ENCODE data around the gene TMEM63A. TPM values are rescaled to one million over a fixed set of nuclear protein-coding genes. Genes with fewer than 3 reads are reported as not detected.

The TMEM63A gene
- total and polyA plus RNA-seq, 10 donors = 15.0 to 143 (median 109) TPM

GRCh38 chr1:225908013-225908640 is 25.9 kb upstream of the TMEM63A start:
- H3K4me1 ChIP-seq = peaks cover 0 to 26% (median 16%) of the 10 kb centered on the region in 6 donors
- no peaks in the 10 kb centered on the region for H3K9me3 ChIP-seq
- peak; percentile 38 for DNase-seq
- WGBS, 5 donors = 84 to 93% (median 86%) methylated on average over 5 of the region's 5 CpGs
- H3K4me3 ChIP-seq = no peak overlapping the region
- intact Hi-C loops (cut with DNase I; ENCODE audit: low total_unique reads) = loop anchor here (10.0 kb wide), 1 partner anchor 63 kb away; no protein-coding TSS in a partner anchor
- peaks cover 0 to 7% (median 0%) of the 10 kb centered on the region in 6 donors for H3K36me3 ChIP-seq
- H3K27ac ChIP-seq = no peak overlapping the region
- no peaks in the 10 kb centered on the region for H3K27me3 ChIP-seq (replicated peaks in 1 of 7)
- TF ChIP-seq CTCF (IDR thresholded peaks at IDR 0.05 in 8 of 11, conservative IDR thresholded peaks at IDR 0.05 in 3 of 11) = no peak
- no peak for TF ChIP-seq POLR2A (IDR thresholded peaks at IDR 0.05)
- no peak for TF ChIP-seq POLR2AphosphoS5 (IDR thresholded peaks at IDR 0.05)

DNA sequence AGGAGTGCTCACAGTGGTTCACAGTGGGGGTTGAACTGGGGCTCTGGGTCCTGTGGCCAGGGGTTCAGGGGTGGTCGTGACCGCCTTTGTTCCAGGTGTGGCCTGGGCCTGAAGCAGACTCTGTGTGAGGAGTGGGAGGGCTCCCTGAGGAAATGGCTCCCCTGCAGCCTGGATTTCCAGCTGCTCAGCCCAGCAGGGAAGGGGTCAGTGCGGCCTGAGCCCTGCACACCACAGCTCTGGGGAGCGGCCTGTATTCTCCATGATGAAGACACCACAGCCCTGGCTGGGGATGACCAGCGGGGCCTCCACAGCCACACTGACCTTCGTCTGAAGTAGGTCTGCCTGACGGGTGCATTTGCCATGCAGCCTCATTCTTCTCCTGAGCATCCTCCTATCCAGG is 25.2 kb upstream of the TMEM63A start:
- Histone ChIP-seq H3K27me3 (replicated peaks in 1 of 7) (no peaks in the 10 kb centered on the region), H3K4me3 (no peak overlapping the region), H3K27ac (no peak overlapping the region), H3K36me3 (peaks cover 0 to under 1% (median 0%) of the 10 kb centered on the region in 6 donors), H3K9me3 (no peaks in the 10 kb centered on the region), H3K4me1 (peaks cover 0 to 26% (median 16%) of the 10 kb centered on the region in 6 donors)
- WGBS, 5 donors = 88 to 99% (median 95%) methylated on average over 5 to 7 of the region's 7 CpGs
- DNase-seq = peak; percentile 65
- intact Hi-C loops (cut with DNase I; ENCODE audit: low total_unique reads) = loop anchor here (10.0 kb wide), 1 partner anchor 63 kb away; no protein-coding TSS in a partner anchor
- no peak for TF ChIP-seq CTCF (IDR thresholded peaks at IDR 0.05 in 8 of 11, conservative IDR thresholded peaks at IDR 0.05 in 3 of 11)
- TF ChIP-seq POLR2AphosphoS5 (IDR thresholded peaks at IDR 0.05) = no peak
- TF ChIP-seq POLR2A (IDR thresholded peaks at IDR 0.05) = no peak

GRCh38 chr1:225906467-225906866 is 24.3 kb upstream of the TMEM63A start:
- intact Hi-C loops (cut with DNase I; ENCODE audit: low total_unique reads) = loop anchor here (10.0 kb wide), 1 partner anchor 62 kb away; no protein-coding TSS in a partner anchor
- no peaks in the 10 kb centered on the region for H3K27me3 ChIP-seq (replicated peaks in 1 of 7)
- no peak for TF ChIP-seq POLR2AphosphoS5 (IDR thresholded peaks at IDR 0.05)
- TF ChIP-seq POLR2A (IDR thresholded peaks at IDR 0.05) = no peak
- no peak for TF ChIP-seq CTCF (IDR thresholded peaks at IDR 0.05 in 8 of 11, conservative IDR thresholded peaks at IDR 0.05 in 3 of 11)
- peaks cover 0 to 21% (median 12%) of the 10 kb centered on the region in 6 donors for H3K4me1 ChIP-seq
- 85 to 98% (median 91%) methylated on average over 6 of the region's 6 CpGs for WGBS, 5 donors
- H3K9me3 ChIP-seq = no peaks in the 10 kb centered on the region
- no peak overlapping the region for H3K27ac ChIP-seq
- no peak overlapping the region for H3K4me3 ChIP-seq
- DNase-seq = peak; percentile 34
- H3K36me3 ChIP-seq = no peaks in the 10 kb centered on the region

DNA sequence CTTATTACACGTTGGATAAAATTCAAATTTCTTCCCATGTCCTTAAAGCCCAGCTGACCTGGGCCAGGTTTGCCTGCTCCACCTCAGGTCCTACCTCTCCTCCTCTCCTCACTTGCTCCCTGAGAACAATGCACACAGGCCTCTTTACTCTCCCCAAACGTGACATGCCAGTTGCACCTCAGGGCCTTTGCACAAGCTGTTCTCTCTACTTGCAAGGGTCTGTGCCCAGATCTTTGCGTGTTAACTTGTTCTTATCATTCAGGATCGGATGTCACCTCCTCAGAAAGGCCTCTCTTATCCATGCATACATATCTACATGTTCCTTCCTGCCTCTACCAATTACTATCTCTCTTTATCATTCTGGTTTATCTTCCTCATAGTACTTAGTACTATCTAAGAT is 21.4 kb upstream of the TMEM63A start:
- TF ChIP-seq POLR2AphosphoS5 (IDR thresholded peaks at IDR 0.05) = no peak
- 85 to 95% (median 88%) methylated on average over 4 of the region's 4 CpGs for WGBS, 5 donors
- no peak overlapping the region for H3K4me3 ChIP-seq
- intact Hi-C loops (cut with DNase I; ENCODE audit: low total_unique reads) = loop anchor here (10.0 kb wide), 1 partner anchor 59 kb away; no protein-coding TSS in a partner anchor
- peaks cover 0 to 10% (median 5%) of the 10 kb centered on the region in 6 donors for H3K4me1 ChIP-seq
- no peak overlapping the region for H3K27ac ChIP-seq
- no peaks in the 10 kb centered on the region for H3K27me3 ChIP-seq (replicated peaks in 1 of 7)
- peak; percentile 10 for DNase-seq
- H3K9me3 ChIP-seq = no peaks in the 10 kb centered on the region
- no peaks in the 10 kb centered on the region for H3K36me3 ChIP-seq

Data from spleen (tissue), 11 donors.